ENCODE data around the gene KCNG3.

Gene KCNG3

GRCh38 chr2:42449163-42450087 lies 44.4 kb downstream of the KCNG3 start:
- no peak overlapping the region for H3K4me3 ChIP-seq (ENCODE audit: low read depth, low read length)
- no peak for TF ChIP-seq CTCF (IDR thresholded peaks at IDR 0.05; ENCODE audit: borderline replicate concordance, insufficient read depth, low read depth, low read length)

- TF ChIP-seq CTCF (IDR thresholded peaks at IDR 0.05; ENCODE audit: borderline replicate concordance, insufficient read depth, low read depth, low read length): no peak
- H3K4me3 ChIP-seq (ENCODE audit: low read depth, low read length): no peak overlapping the region
These were observed 45.6 kb downstream of the KCNG3 start for GRCh38 chr2:42448163-42448562.

- no peak for TF ChIP-seq CTCF (IDR thresholded peaks at IDR 0.05; ENCODE audit: borderline replicate concordance, insufficient read depth, low read depth, low read length)
- no peak overlapping the region for H3K4me3 ChIP-seq (ENCODE audit: low read depth, low read length)
These were observed 47.1 kb downstream of the KCNG3 start for GRCh38 chr2:42446503-42447271.

- TF ChIP-seq CTCF (IDR thresholded peaks at IDR 0.05; ENCODE audit: borderline replicate concordance, insufficient read depth, low read depth, low read length): no peak
- H3K4me3 ChIP-seq (ENCODE audit: low read depth, low read length): no peak overlapping the region
These were observed 49.9 kb downstream of the KCNG3 start for GRCh38 chr2:42443718-42444399.

- H3K4me3 ChIP-seq (ENCODE audit: low read depth, low read length): no peak overlapping the region
- no peak for TF ChIP-seq CTCF (IDR thresholded peaks at IDR 0.05; ENCODE audit: borderline replicate concordance, insufficient read depth, low read depth, low read length)
These were observed 51.0 kb downstream of the KCNG3 start for GRCh38 chr2:42442774-42443173.

- no peak overlapping the region for H3K4me3 ChIP-seq (ENCODE audit: low read depth, low read length)
- TF ChIP-seq CTCF (IDR thresholded peaks at IDR 0.05; ENCODE audit: borderline replicate concordance, insufficient read depth, low read depth, low read length): no peak
These were observed 55.1 kb downstream of the KCNG3 start for GRCh38 chr2:42438685-42439084.
